ENCODE data around the gene RNF220. TPM values are rescaled to one million over a fixed set of nuclear protein-coding genes. Genes with fewer than 3 reads are reported as not detected.

The RNF220 gene
- total and polyA plus RNA-seq, 11 donors: 54.2 to 108 (median 62.4) TPM

- Histone ChIP-seq H3K4me3 (no peak overlapping the region), H3K27me3 (peaks cover 0 to 20% (median 5%) of the 10 kb centered on the region in 9 donors), H3K9me3 (no peaks in the 10 kb centered on the region), H3K36me3 (no peaks in the 10 kb centered on the region), H3K27ac (no peak overlapping the region), H3K4me1 (peaks cover 0 to 7% (median 0%) of the 10 kb centered on the region in 12 donors)
- intact Hi-C loops (cut with DNase I): no loop called here
- WGBS, 4 donors: 37 to 52% (median 39%) methylated on average over 13 to 15 of the region's 15 CpGs
- TF ChIP-seq CTCF (IDR thresholded peaks at IDR 0.05) (no peak), POLR2A (IDR thresholded peaks at IDR 0.05) (no peak)
- ATAC-seq (no peak), DNase-seq (no peak)
Measured at GRCh38 chr1:44543064-44543744, 138.1 kb downstream of the RNF220 start.

DNA sequence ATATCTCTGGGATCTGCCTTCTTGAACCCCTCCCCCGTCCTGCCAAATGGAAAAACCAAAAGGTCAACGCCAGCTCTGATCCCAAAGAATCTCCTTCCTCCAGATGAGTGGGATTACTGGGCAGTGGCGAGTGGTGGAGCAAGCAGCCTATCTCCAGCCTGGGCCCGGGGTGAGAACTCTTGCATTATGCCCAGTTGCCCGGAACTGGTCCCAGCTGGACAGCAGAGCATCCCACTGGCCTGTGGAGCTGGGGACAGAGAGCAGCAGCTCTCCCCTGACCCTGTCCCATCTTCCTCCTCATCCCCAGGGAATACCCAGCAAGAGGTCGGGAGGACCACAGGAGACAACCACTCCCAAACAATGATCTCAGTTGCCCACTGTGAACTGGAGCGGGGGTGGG, 138.7 kb downstream of the RNF220 start:
- WGBS, 4 donors: 58 to 70% (median 61%) methylated on average over 7 of the region's 7 CpGs
- ATAC-seq: no peak

GRCh38 chr1:44544960-44545359, 139.9 kb downstream of the RNF220 start:
- no peak for DNase-seq
- no peak for ATAC-seq
- Histone ChIP-seq H3K4me3 (no peak overlapping the region), H3K9me3 (no peaks in the 10 kb centered on the region), H3K36me3 (no peaks in the 10 kb centered on the region), H3K27me3 (peaks cover 0 to 20% (median 5%) of the 10 kb centered on the region in 9 donors), H3K4me1 (peaks cover 0 to 7% (median 0%) of the 10 kb centered on the region in 12 donors), H3K27ac (no peak overlapping the region)
- no peak for TF ChIP-seq POLR2A (IDR thresholded peaks at IDR 0.05)
- TF ChIP-seq CTCF (IDR thresholded peaks at IDR 0.05): no peak
- 73 to 83% (median 77%) methylated on average over 9 of the region's 9 CpGs for WGBS, 4 donors
- intact Hi-C loops (cut with DNase I): no loop called here

More for the DNA sequence above, 138.7 kb downstream of the RNF220 start:
- Histone ChIP-seq H3K9me3 (no peaks in the 10 kb centered on the region), H3K36me3 (no peaks in the 10 kb centered on the region), H3K27ac (no peak overlapping the region), H3K4me3 (no peak overlapping the region), H3K27me3 (peaks cover 0 to 20% (median 5%) of the 10 kb centered on the region in 9 donors), H3K4me1 (peaks cover 0 to 7% (median 0%) of the 10 kb centered on the region in 12 donors)
- TF ChIP-seq CTCF (IDR thresholded peaks at IDR 0.05) (no peak), POLR2A (IDR thresholded peaks at IDR 0.05) (no peak)
- no peak for DNase-seq
- intact Hi-C loops (cut with DNase I): no loop called here

- Histone ChIP-seq H3K4me3 (no peak overlapping the region), H3K27me3 (peaks cover 0 to 20% (median 5%) of the 10 kb centered on the region in 9 donors), H3K4me1 (peaks cover 0 to 7% (median 0%) of the 10 kb centered on the region in 12 donors), H3K9me3 (no peaks in the 10 kb centered on the region), H3K36me3 (no peaks in the 10 kb centered on the region), H3K27ac (no peak overlapping the region)
- ATAC-seq: no peak
- 81 to 86% (median 86%) methylated on average over 6 of the region's 6 CpGs for WGBS, 4 donors
- intact Hi-C loops (cut with DNase I): no loop called here
- no peak for DNase-seq
- TF ChIP-seq CTCF (IDR thresholded peaks at IDR 0.05) (no peak), POLR2A (IDR thresholded peaks at IDR 0.05) (no peak)
Measured at GRCh38 chr1:44545961-44546360, 140.9 kb downstream of the RNF220 start.

Measured in heart left ventricle (tissue), 16 donors.